K562 (cell line): ENCODE results near the gene PACSIN3. TPM values are rescaled to one million over a fixed set of nuclear protein-coding genes. Genes with fewer than 3 reads are reported as not detected.
A peak's percentile ranks its signal among the peaks of the same experiment; 100 is the strongest.

ENCODE experiments used
- BCOR ChIP-seq: fragments of 450-650 bp; IDR thresholded peaks from 2 replicates; pipeline ENCODE4 v1.6.1; 2016
- CBX1 ChIP-seq: sonication (generic); IDR thresholded peaks from 2 replicates; pipeline ENCODE4 v1.6.1; 2016; ENCODE audit warnings: antibody characterized with exemption, low read depth, mild to moderate bottlenecking
- CTCF ChIP-seq, 3 experiments: IDR thresholded peaks in 2 of 3; conservative IDR thresholded peaks in 1 of 3; 2 replicates each; pipeline ENCODE4 v1.5.1; 2011 to 2012; ENCODE audit warnings: low read length in 3 of 3, mild to moderate bottlenecking in 3 of 3, control low read depth in 2 of 3, improper control_type of control experiment in 1 of 3, inconsistent platforms in 1 of 3, low read depth in 1 of 3, mixed read lengths in 1 of 3, moderate library complexity in 1 of 3; ENCODE audit not compliant: insufficient read depth in 2 of 3
- FOXA3 ChIP-seq, 2 experiments: fragments of 450-650 bp in 1 of 2; sonication (generic) in 1 of 2; formaldehyde crosslinking; IDR thresholded peaks in 1 of 2; conservative IDR thresholded peaks in 1 of 2; 2 replicates each; pipeline versions ENCODE4 v1.4.0 to v1.8.0; 2020 to 2022; ENCODE audit warnings: mild to moderate bottlenecking in 2 of 2, missing genetic modification reagents in 1 of 2
- GATAD2B ChIP-seq: fragments of 450-650 bp; IDR thresholded peaks from 2 replicates; pipeline ENCODE4 v1.6.1; 2017; ENCODE audit warnings: mild to moderate bottlenecking, borderline replicate concordance
- HES1 ChIP-seq: fragments of 450-650 bp; IDR thresholded peaks from 2 replicates; pipeline ENCODE4 v1.6.1; 2016; ENCODE audit warnings: low read depth, mild to moderate bottlenecking, moderate library complexity
- KLF13 ChIP-seq: fragments of 450-650 bp; IDR thresholded peaks from 2 replicates; pipeline ENCODE4 v1.6.1; 2016; ENCODE audit warnings: missing genetic modification characterization, low read depth, mild to moderate bottlenecking, missing compliant biosample characterization, moderate library complexity, borderline replicate concordance
- MAFK ChIP-seq: IDR thresholded peaks from 2 replicates; pipeline ENCODE4 v1.6.1; 2011; ENCODE audit warnings: low read length, improper control_type of control experiment
- PREB ChIP-seq: sonication (generic); formaldehyde crosslinking; IDR thresholded peaks from 2 replicates; pipeline ENCODE4 v1.8.1; 2023; ENCODE audit warnings: mild to moderate bottlenecking, missing genetic modification reagents
- PTTG1 ChIP-seq: fragments of 450-650 bp; IDR thresholded peaks from 2 replicates; pipeline ENCODE4 v1.6.1; 2016; ENCODE audit warnings: low read depth, mild to moderate bottlenecking, missing genetic modification characterization, missing compliant biosample characterization
- RBM22 ChIP-seq: fragments of 200-400 bp; formaldehyde crosslinking; IDR thresholded peaks from 2 replicates; pipeline ENCODE4 v1.6.1; 2018; ENCODE audit warnings: low read length, low read depth; ENCODE audit not compliant: poor library complexity, severe bottlenecking
- SAP30 ChIP-seq: fragments of 200-600 bp; sonication (generic); IDR thresholded peaks from 2 replicates; pipeline ENCODE4 v1.6.1; 2012; ENCODE audit warnings: borderline replicate concordance, low read depth, mild to moderate bottlenecking, moderate library complexity, low read length, control low read depth, inconsistent platforms; ENCODE audit not compliant: insufficient read depth, poor library complexity, severe bottlenecking
- TRIM28 ChIP-seq: fragments of 450-650 bp; IDR thresholded peaks from 2 replicates; pipeline ENCODE4 v1.6.1; 2017
- ZC3H8 ChIP-seq: fragments of 450-650 bp; IDR thresholded peaks from 2 replicates; pipeline ENCODE4 v1.6.1; 2017
- ZNF146 ChIP-seq: IDR thresholded peaks from one replicate; pipeline ENCODE4 v1.6.1; 2018; ENCODE audit warnings: missing compliant biosample characterization; ENCODE audit not compliant: unreplicated experiment
- ZNF184 ChIP-seq: sonication (generic); formaldehyde crosslinking; IDR thresholded peaks from 2 replicates; pipeline ENCODE4 v1.5.0; 2020; ENCODE audit warnings: missing genetic modification reagents
- ZNF197 ChIP-seq: fragments of 200-800 bp; sonication (Bioruptor generic); IDR thresholded peaks from 2 replicates; pipeline ENCODE4 v1.6.1; 2016; ENCODE audit warnings: low read depth, missing genetic modification characterization, missing compliant biosample characterization
- ZNF280A ChIP-seq: fragments of 450-650 bp; IDR thresholded peaks from 2 replicates; pipeline ENCODE4 v1.6.1; 2018; ENCODE audit warnings: mild to moderate bottlenecking, low read depth; ENCODE audit not compliant: partially characterized antibody
- ZNF282 ChIP-seq: sonication (generic); formaldehyde crosslinking; IDR thresholded peaks from 2 replicates; pipeline ENCODE4 v1.8.1; 2023; ENCODE audit warnings: missing genetic modification reagents
- ZNF444 ChIP-seq: fragments of 250-450 bp; sonication (Bioruptor Pico); IDR thresholded peaks from 2 replicates; pipeline ENCODE4 v1.4.0; 2020; ENCODE audit warnings: mild to moderate bottlenecking, moderate library complexity
- ZNF449 ChIP-seq: fragments of 250-450 bp; sonication (Bioruptor Pico); IDR thresholded peaks from 2 replicates; pipeline ENCODE4 v1.8.0; 2022; ENCODE audit warnings: moderate library complexity, mild to moderate bottlenecking, inconsistent platforms
- ZNF75A ChIP-seq: fragments of 450-650 bp; formaldehyde crosslinking; IDR thresholded peaks from 2 replicates; pipeline ENCODE4 v1.4.0; 2020; ENCODE audit warnings: mild to moderate bottlenecking
- polyA plus RNA-seq, 8 experiments: library from polyadenylated mRNA; depleted of rRNA in 4 of 8; stranded (reverse) in 5 of 8; unstranded in 3 of 8; fragments of >200 nt; fragmentation: Nextera tagmentation in 2 of 8; fragmentation: Illumina TruSeq in 1 of 8; extraction: Ambion mirVana in 2 of 8; extraction: Trizol in 1 of 8; gene quantifications; 2 replicates each; pipeline versions ENCODE4 v1.2.1 to v1.2.3, GENCODE V29; 2011 to 2014; ENCODE audit warnings: inconsistent platforms in 1 of 8, missing spikeins in 1 of 8
- total RNA-seq, 7 experiments: library from RNA; depleted of rRNA in 6 of 7; stranded (reverse); fragments of >200 nt in 6 of 7; fragmentation: Illumina TruSeq in 2 of 7; extraction: Trizol in 2 of 7; gene quantifications; 2 replicates each; pipeline versions ENCODE4 v1.2.1 to v1.2.3, GENCODE V29; 2011 to 2021; ENCODE audit warnings: low replicate concordance in 1 of 7

The PACSIN3 gene
- total and polyA plus RNA-seq, 9 of the 15 experiments (the other 6 are each of a cell fraction or from before 2014, with no cell fraction given): 0.13 to 18.1 (median 7.1) TPM

- no peak for TF ChIP-seq ZNF280A
- no peak for TF ChIP-seq CBX1
- no peak for TF ChIP-seq ZNF146 (CRISPR knock-in tag)
- no peak for TF ChIP-seq GATAD2B
- no peak for TF ChIP-seq MAFK
- TF ChIP-seq BCOR: no peak
- TF ChIP-seq ZNF184 (CRISPR knock-in tag): no peak
- no peak for TF ChIP-seq FOXA3 (CRISPR knock-in tag; conservative IDR thresholded peaks at IDR 0.05 in 1 of 2, IDR thresholded peaks at IDR 0.05 in 1 of 2)
- TF ChIP-seq PREB (CRISPR knock-in tag): no peak
- TF ChIP-seq RBM22: peak; percentile 8
- TF ChIP-seq PTTG1 (tag): no peak
- TF ChIP-seq TRIM28: no peak
- TF ChIP-seq ZNF75A (CRISPR knock-in tag): no peak
- peak; percentile 81 to 86 (median 83) for TF ChIP-seq CTCF (IDR thresholded peaks at IDR 0.05 in 2 of 3, conservative IDR thresholded peaks at IDR 0.05 in 1 of 3; ENCODE audit: insufficient read depth in 2 of 3, low read depth in 1 of 3, low read length in 3 of 3)
- no peak for TF ChIP-seq HES1
- TF ChIP-seq ZNF282: no peak
- TF ChIP-seq SAP30: no peak
- TF ChIP-seq ZNF197: no peak
- TF ChIP-seq ZNF444 (CRISPR knock-in tag): no peak
- TF ChIP-seq KLF13 (tag): no peak
- TF ChIP-seq ZNF449: no peak
- no peak for TF ChIP-seq ZC3H8
Measured at GRCh38 chr11:47161134-47161854, 24.9 kb downstream of the PACSIN3 start (continued).
